Loucy (cell line): ENCODE results near the gene BCL11A.
"Not testable (repeated sequence)": the region's sequence is repeated elsewhere in the genome, so short reads cannot be mapped to it uniquely, and the experiment has no call there.

Experiments used
- EZH2phosphoT487 ChIP-seq: fragments of 200-600 bp; IDR thresholded peaks from 2 replicates; pipeline ENCODE4 v1.6.1; 2018; ENCODE audit warnings: antibody characterized with exemption, mild to moderate bottlenecking, moderate library complexity, borderline replicate concordance
- TF ChIP-seq, protein P1 (sequence below): fragments of 200-600 bp; sonication (generic); conservative IDR thresholded peaks from 2 replicates; pipeline ENCODE4 v1.5.1; 2014; ENCODE audit warnings: mild to moderate bottlenecking, antibody characterized with exemption, low read length

DNA sequence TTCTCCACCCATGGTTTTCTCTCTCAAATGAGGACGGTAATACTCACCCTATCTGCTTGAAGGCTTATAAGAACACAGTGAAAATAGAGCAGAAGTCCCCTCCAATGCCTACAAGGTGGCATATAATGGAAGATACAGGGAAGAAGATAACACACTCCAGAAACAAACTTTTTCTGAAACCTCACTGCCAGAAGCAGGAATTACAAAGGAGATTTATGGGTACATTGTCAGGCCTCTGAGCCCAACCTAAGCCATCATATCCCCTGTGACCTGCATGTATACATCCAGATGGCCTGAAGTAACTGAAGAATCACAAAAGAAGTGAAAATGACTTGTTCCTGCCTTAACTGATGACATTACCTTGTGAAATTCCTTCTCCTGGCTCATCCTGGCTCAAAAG is 136.2 kb downstream of the BCL11A start:
- TF ChIP-seq, protein P1, sequence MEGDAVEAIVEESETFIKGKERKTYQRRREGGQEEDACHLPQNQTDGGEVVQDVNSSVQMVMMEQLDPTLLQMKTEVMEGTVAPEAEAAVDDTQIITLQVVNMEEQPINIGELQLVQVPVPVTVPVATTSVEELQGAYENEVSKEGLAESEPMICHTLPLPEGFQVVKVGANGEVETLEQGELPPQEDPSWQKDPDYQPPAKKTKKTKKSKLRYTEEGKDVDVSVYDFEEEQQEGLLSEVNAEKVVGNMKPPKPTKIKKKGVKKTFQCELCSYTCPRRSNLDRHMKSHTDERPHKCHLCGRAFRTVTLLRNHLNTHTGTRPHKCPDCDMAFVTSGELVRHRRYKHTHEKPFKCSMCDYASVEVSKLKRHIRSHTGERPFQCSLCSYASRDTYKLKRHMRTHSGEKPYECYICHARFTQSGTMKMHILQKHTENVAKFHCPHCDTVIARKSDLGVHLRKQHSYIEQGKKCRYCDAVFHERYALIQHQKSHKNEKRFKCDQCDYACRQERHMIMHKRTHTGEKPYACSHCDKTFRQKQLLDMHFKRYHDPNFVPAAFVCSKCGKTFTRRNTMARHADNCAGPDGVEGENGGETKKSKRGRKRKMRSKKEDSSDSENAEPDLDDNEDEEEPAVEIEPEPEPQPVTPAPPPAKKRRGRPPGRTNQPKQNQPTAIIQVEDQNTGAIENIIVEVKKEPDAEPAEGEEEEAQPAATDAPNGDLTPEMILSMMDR, result not testable (repeated sequence)
- not testable (repeated sequence) for TF ChIP-seq EZH2phosphoT487
